ENCODE data around the gene AKR1A1.
"Not testable (repeated sequence)": the region's sequence is repeated elsewhere in the genome, so short reads cannot be mapped to it uniquely, and the experiment has no call there.

AKR1A1 gene

GRCh38 chr1:45569571-45569961, 18.9 kb downstream of the AKR1A1 start:
- DNase-seq = no peak

GRCh38 chr1:45569962-45570581, 19.4 kb downstream of the AKR1A1 start:
- peak in 45 of 51 donors; percentile 8 to 78 (median 49) for DNase-seq

GRCh38 chr1:45570631-45571030, 20.0 kb downstream of the AKR1A1 start:
- DNase-seq = no peak

GRCh38 chr1:45573231-45573804, 22.7 kb downstream of the AKR1A1 start:
- no peak for DNase-seq

GRCh38 chr1:45574105-45574626, 23.5 kb downstream of the AKR1A1 start:
- DNase-seq = no peak

GRCh38 chr1:45583264-45583665, 32.6 kb downstream of the AKR1A1 start:
- DNase-seq = peak in 50 of 51 donors; percentile 39 to 97 (median 87)

GRCh38 chr1:45583666-45584350, 33.2 kb downstream of the AKR1A1 start, which contains the start of gene NASP:
TSS of gene NASP (plus strand) at chr1:45584041. CDS start at chr1:45584147, 106 bp downstream.
- peak; percentile 63 to 97 (median 84) for DNase-seq

- DNase-seq = peak in 50 of 51 donors; percentile 35 to 92 (median 78)
Measured at GRCh38 chr1:45584351-45585109, 33.9 kb downstream of the AKR1A1 start.

- no peak for DNase-seq
Measured at GRCh38 chr1:45585110-45585426, 34.4 kb downstream of the AKR1A1 start.

- no peak for DNase-seq
Measured at GRCh38 chr1:45585496-45586075, 35.0 kb downstream of the AKR1A1 start.

- DNase-seq = no peak
Measured at GRCh38 chr1:45586769-45587168, 36.1 kb downstream of the AKR1A1 start.

- DNase-seq = no peak
Measured at GRCh38 chr1:45589861-45590260, 39.2 kb downstream of the AKR1A1 start.

- DNase-seq = no peak
Measured at GRCh38 chr1:45594412-45594811, 43.8 kb downstream of the AKR1A1 start.

- not testable (repeated sequence) for DNase-seq
Measured at GRCh38 chr1:45596765-45597164, 46.1 kb downstream of the AKR1A1 start.

- DNase-seq = no peak
Measured at GRCh38 chr1:45604239-45604638, 53.6 kb downstream of the AKR1A1 start.

GRCh38 chr1:45607404-45608074, 56.9 kb downstream of the AKR1A1 start:
- DNase-seq = no peak

GRCh38 chr1:45608175-45609156, 57.8 kb downstream of the AKR1A1 start:
- no peak for DNase-seq

- no peak for DNase-seq
Measured at GRCh38 chr1:45610589-45611226, 60.1 kb downstream of the AKR1A1 start.

- DNase-seq = no peak
Measured at GRCh38 chr1:45612941-45613579, 62.4 kb downstream of the AKR1A1 start.

Measured in hypothalamus (tissue), 51 donors.